GM12878 (cell line): ENCODE results near the gene ZSCAN10. TPM values are rescaled to one million over a fixed set of nuclear protein-coding genes. Genes with fewer than 3 reads are reported as not detected.

Experiments
- ATAC-seq: fragments of 200-7000 bp; cut with Tn5 transposase; 3 replicates; pipeline ENCODE4 v1.9.1; 2020; ENCODE audit warnings: mild to moderate bottlenecking, moderate library complexity
- BruUV-seq: library from RNA; stranded (reverse); fragments of 400-500 nt; replicated peaks from 2 replicates; lab custom pipeline; 2021; lab: Mats Ljungman, UMichigan
- CTCF ChIA-PET: fragments of 300-600 bp; sonication (Branson Sonifier 250); formaldehyde crosslinking; extraction: SDS; loops from one replicate; lab custom pipeline; 2021; ENCODE audit warnings: inconsistent platforms; lab: Yijun Ruan, JAX
- POLR2A ChIA-PET: fragments of 350-600 bp; formaldehyde crosslinking; extraction: SDS; loops from one replicate; lab custom pipeline; 2021; ENCODE audit warnings: inconsistent platforms; lab: Charles Lee
- RAD21 ChIA-PET: fragments of 300-600 bp; sonication (Branson Sonifier 250); formaldehyde crosslinking; loops from one replicate; lab custom pipeline; 2023; ENCODE audit warnings: antibody characterized with exemption; ENCODE audit not compliant: unreplicated experiment; lab: Charles Lee
- SMC1A ChIA-PET: fragments of 300-600 bp; sonication (Branson Sonifier 250); formaldehyde crosslinking; loops from one replicate; lab custom pipeline; 2023; ENCODE audit not compliant: unreplicated experiment, uncharacterized antibody; lab: Charles Lee
- DNase-seq: peaks from one replicate; pipeline ENCODE4 v3.0.0-alpha.2; 2011; ENCODE audit warnings: low read depth, low spot score
- FAIRE-seq: peaks from 3 replicates; lab custom pipeline; 2011; peaks lifted over from hg19 to GRCh38; lab: Jason Lieb, UNC
- H2AFZ ChIP-seq: 2 replicates; pipeline ENCODE4 v1.6.0; 2011; ENCODE audit warnings: low read depth, low read length, control low read depth; ENCODE audit not compliant: control insufficient read depth
- H3K27ac ChIP-seq: 2 replicates; pipeline ENCODE4 v1.5.1; 2011; ENCODE audit warnings: control low read depth; ENCODE audit not compliant: control insufficient read depth, insufficient read depth
- H3K27me3 ChIP-seq, 2 experiments: replicated peaks in 1 of 2; 2 replicates each; pipeline versions ENCODE4 v1.6.0 to v1.6.1; 2011; ENCODE audit warnings: low read length in 1 of 2; ENCODE audit not compliant: control insufficient read depth in 2 of 2, insufficient read depth in 2 of 2
- H3K36me3 ChIP-seq, 2 experiments: 2 replicates each; pipeline ENCODE4 v1.5.1; 2011; ENCODE audit warnings: low read length in 1 of 2; ENCODE audit not compliant: control insufficient read depth in 2 of 2, insufficient read depth in 2 of 2
- H3K4me1 ChIP-seq: 2 replicates; pipeline ENCODE4 v1.6.1; 2011; ENCODE audit warnings: mild to moderate bottlenecking, low read length, moderate library complexity, mixed read lengths; ENCODE audit not compliant: control insufficient read depth, insufficient read depth
- H3K4me2 ChIP-seq: 2 replicates; pipeline ENCODE4 v1.6.0; 2011; ENCODE audit warnings: control low read depth; ENCODE audit not compliant: control insufficient read depth, insufficient read depth
- H3K4me3 ChIP-seq: fragments of 200-600 bp; sonication (generic); 2 replicates; pipeline ENCODE4 v1.5.1; 2016
- H3K79me2 ChIP-seq: 2 replicates; pipeline ENCODE4 v1.6.0; 2011; ENCODE audit warnings: low read length; ENCODE audit not compliant: control insufficient read depth, insufficient read depth
- H3K9ac ChIP-seq: 2 replicates; pipeline ENCODE4 v1.8.0; 2011; ENCODE audit warnings: low read length, control low read depth, mixed read lengths; ENCODE audit not compliant: control insufficient read depth, insufficient read depth
- H3K9me3 ChIP-seq: replicated peaks from 3 replicates; pipeline ENCODE4 v1.5.1; 2011; ENCODE audit warnings: mild to moderate bottlenecking, low read length; ENCODE audit not compliant: control insufficient read depth, insufficient read depth
- H4K20me1 ChIP-seq: 2 replicates; pipeline ENCODE4 v1.6.0; 2011; ENCODE audit not compliant: control insufficient read depth, insufficient read depth
- CBFB ChIP-seq: IDR thresholded peaks from 2 replicates; pipeline ENCODE4 v1.6.1; 2016; ENCODE audit warnings: antibody characterized with exemption, low read depth
- EED ChIP-seq: sonication (generic); IDR thresholded peaks from 2 replicates; pipeline ENCODE4 v1.6.1; 2016; ENCODE audit warnings: antibody characterized with exemption, low read depth
- EGR1 ChIP-seq, 2 experiments: IDR thresholded peaks; 1 replicate in 1 of 2; 2 replicates in 1 of 2; pipeline ENCODE4 v1.6.1; 2011 to 2012; ENCODE audit warnings: low read depth in 2 of 2, low read length in 2 of 2, borderline replicate concordance in 1 of 2, mild to moderate bottlenecking in 1 of 2, moderate library complexity in 1 of 2
- IKZF1 ChIP-seq: fragments of 450-650 bp; conservative IDR thresholded peaks from 2 replicates; pipeline ENCODE4 v1.6.1; 2017; ENCODE audit warnings: antibody characterized with exemption, mild to moderate bottlenecking
- MEF2B ChIP-seq: fragments of 450-650 bp; IDR thresholded peaks from 2 replicates; pipeline ENCODE4 v1.6.1; 2018; ENCODE audit warnings: mild to moderate bottlenecking, moderate library complexity; ENCODE audit not compliant: partially characterized antibody, poor library complexity, severe bottlenecking
- NRF1 ChIP-seq: conservative IDR thresholded peaks from 2 replicates; pipeline ENCODE4 v1.6.1; 2011; ENCODE audit warnings: mild to moderate bottlenecking, low read depth, low read length, improper control_type of control experiment
- POLR2AphosphoS5 ChIP-seq: IDR thresholded peaks from 2 replicates; pipeline ENCODE4 v1.6.1; 2011; ENCODE audit warnings: mild to moderate bottlenecking, low read length, inconsistent platforms
- RFX5 ChIP-seq: IDR thresholded peaks from 2 replicates; pipeline ENCODE4 v1.6.1; 2011; ENCODE audit warnings: low read depth, low read length, improper control_type of control experiment
- RUNX3 ChIP-seq: IDR thresholded peaks from 2 replicates; pipeline ENCODE4 v1.6.1; 2012; ENCODE audit warnings: low read length, inconsistent platforms
- SMARCA5 ChIP-seq: fragments of 450-650 bp; IDR thresholded peaks from 2 replicates; pipeline ENCODE4 v1.6.1; 2017; ENCODE audit warnings: mild to moderate bottlenecking
- STAT1 ChIP-seq: fragments of 450-650 bp; conservative IDR thresholded peaks from 2 replicates; pipeline ENCODE4 v1.6.1; 2014; ENCODE audit warnings: antibody characterized with exemption, mild to moderate bottlenecking
- WGBS: methylation state at CpG from one replicate; pipeline ENCODE4 v1.1.6; 2016; ENCODE audit warnings: low lambda C conversion rate; ENCODE audit not compliant: insufficient replicate concordance, insufficient coverage; ENCODE audit errors: missing lambda C conversion rate; 5-methylcytosine and 5-hydroxymethylcytosine counted together
- in situ Hi-C: fragments of 300-500 bp; cut with MboI; formaldehyde crosslinking; loops from 9 replicates; pipeline ENCODE4 v1.14.3; 2018; ENCODE audit warnings: mixed read lengths
- intact Hi-C: fragments of 100-400 bp; cut with micrococcal nuclease; formaldehyde crosslinking; loops from one replicate; pipeline ENCODE4 v1.14.2; 2022; ENCODE audit not compliant: unreplicated experiment
- polyA plus RNA-seq, 11 experiments: library from polyadenylated mRNA; depleted of rRNA in 4 of 11; unstranded in 6 of 11; stranded (reverse) in 5 of 11; fragments of >200 nt; fragmentation: Nextera tagmentation in 4 of 11; fragmentation: Illumina TruSeq in 1 of 11; extraction: Ambion mirVana in 4 of 11; extraction: Trizol in 1 of 11; gene quantifications; 1 replicate in 1 of 11; 2 replicates in 10 of 11; pipeline versions ENCODE4 v1.2.1 to v1.2.3, GENCODE V29; 2011 to 2016; ENCODE audit warnings: inconsistent platforms in 2 of 11, missing spikeins in 2 of 11, low read depth in 1 of 11
- total RNA-seq, 4 experiments: library from RNA; depleted of rRNA in 3 of 4; stranded (reverse); fragments of >200 nt in 3 of 4; fragmentation: Illumina TruSeq in 1 of 4; extraction: Trizol in 1 of 4; gene quantifications; 2 replicates each; pipeline versions ENCODE4 v1.2.1 to v1.2.3, GENCODE V29; 2013 to 2021
- TF ChIP-seq, protein P1 (sequence below): fragments of 450-650 bp; IDR thresholded peaks from 2 replicates; pipeline ENCODE4 v1.6.1; 2016; ENCODE audit warnings: mild to moderate bottlenecking
- TF ChIP-seq, protein P2 (sequence below): IDR thresholded peaks from 2 replicates; pipeline ENCODE4 v1.6.1; 2012; ENCODE audit warnings: low read depth, low read length, improper control_type of control experiment
- TF ChIP-seq, protein P3 (sequence below): fragments of 450-650 bp; IDR thresholded peaks from 2 replicates; pipeline ENCODE4 v1.6.1; 2017; ENCODE audit warnings: mild to moderate bottlenecking, low read depth, inconsistent platforms; ENCODE audit not compliant: poor library complexity, severe bottlenecking

The ZSCAN10 gene
- total and polyA plus RNA-seq, 10 of the 15 experiments (the other 5 are each of a cell fraction or from before 2014, with no cell fraction given) = 0.06 to 0.33 TPM; not detected in 8

DNA sequence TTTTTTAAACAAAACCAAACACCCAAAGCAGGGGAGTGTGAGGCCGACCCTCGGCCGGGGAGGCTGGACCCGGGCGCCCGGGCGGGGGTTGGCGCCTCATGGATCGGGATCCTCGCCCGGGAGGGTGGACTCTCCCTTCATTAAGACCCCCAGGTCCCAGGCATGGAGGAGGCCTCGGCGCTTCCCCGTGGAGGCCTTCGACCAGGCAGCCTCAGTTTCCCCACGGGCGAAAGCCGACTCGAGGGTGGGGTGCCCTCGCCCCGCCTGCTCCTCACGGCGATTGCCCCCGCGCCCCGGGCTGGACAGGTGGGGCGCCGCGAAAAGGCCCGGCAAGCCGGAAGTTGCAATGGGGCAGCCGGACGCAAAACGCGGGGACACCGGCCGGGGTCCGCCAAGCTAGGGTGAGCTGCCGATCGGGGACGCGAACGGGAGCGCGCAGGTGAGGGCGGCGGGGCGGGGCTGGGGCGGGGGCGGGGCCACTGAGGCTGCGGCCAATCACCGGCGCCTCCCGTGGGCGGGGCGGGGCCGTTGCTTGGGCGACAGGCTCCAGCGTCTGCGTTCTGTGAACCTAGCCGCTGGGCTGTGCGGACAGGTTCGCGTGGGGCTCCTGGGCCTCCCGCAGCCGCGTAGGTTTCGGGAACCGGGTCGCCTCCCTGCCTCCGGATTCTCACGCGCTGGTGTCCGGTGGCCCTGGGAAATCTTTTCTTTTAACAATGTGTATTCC lies 7.3 kb upstream of the ZSCAN10 start (continued):
- TF ChIP-seq EGR1 (IDR thresholded peaks at IDR 0.05; ENCODE audit: borderline replicate concordance in 1 of 2, low read depth in 2 of 2, low read length in 2 of 2) (peak in 1 of 2 experiments; percentile 44; a peak in 1 of 3 replicates), STAT1 (no peak), POLR2AphosphoS5 (peak; percentile 68; the same call in 1 of the 2 replicates), MEF2B (peak; percentile 14)

DNA sequence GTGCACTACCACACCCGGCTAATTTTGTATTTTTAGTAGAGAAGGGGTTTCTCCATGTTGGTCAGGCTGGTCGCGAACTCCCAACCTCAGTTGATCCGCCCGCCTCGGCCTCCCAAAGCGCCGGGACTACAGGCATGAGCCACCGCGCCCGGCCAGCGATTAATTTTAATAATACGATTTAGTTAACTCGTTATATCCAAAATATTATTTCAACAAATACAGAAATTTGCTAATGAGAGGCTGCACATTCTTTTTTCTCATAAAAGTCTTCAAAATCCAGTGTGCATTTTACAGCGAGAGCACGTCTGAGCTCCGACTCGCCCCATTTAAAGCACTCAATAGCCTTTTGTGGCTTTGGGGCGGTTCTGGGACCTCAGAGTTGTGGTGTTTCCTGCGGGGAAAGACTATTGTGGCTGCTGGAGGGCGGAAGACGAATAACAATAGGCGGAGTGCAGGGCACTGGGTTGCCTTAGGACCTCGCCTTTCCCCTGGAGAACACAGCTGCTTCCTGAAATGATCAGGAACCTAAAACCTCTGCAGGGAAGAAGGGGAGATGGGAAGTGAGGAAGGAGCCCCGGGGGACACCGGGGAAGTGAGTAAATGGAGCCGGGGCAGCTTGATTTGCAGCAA lies 2.9 kb upstream of the ZSCAN10 start:
- RAD21 ChIA-PET = interaction anchor here (0.7 to 5.0 kb wide), 4 partner anchors 23 to 399 kb away, joined by 3 to 38 read pairs (median 4); no protein-coding TSS in a partner anchor
- H3K4me2 ChIP-seq = peak overlapping the region; percentile 38
- CTCF ChIA-PET = interaction anchor here (0.6 to 21.2 kb wide), 12 partner anchors 9 to 74 kb away, joined by 3 to 396 read pairs (median 4); partner anchors contain the start of gene IL32
- FAIRE-seq (no peak), ATAC-seq (no peak), DNase-seq (no peak)
- SMC1A ChIA-PET = interaction anchor here (0.9 to 7.4 kb wide), 5 partner anchors 10 to 32 kb away, joined by 3 to 67 read pairs (median 5); partner anchors contain the start of genes ZNF205 and ZNF213
- H4K20me1 ChIP-seq = no peaks in the 10 kb centered on the region
- peak overlapping the region; percentile 95 for H2AFZ ChIP-seq
- H3K9me3 ChIP-seq = no peaks in the 10 kb centered on the region
- POLR2A ChIA-PET = interaction anchor here (0.6 to 2.0 kb wide), 9 partner anchors 14 to 365 kb away, joined by 3 to 11 read pairs (median 6); partner anchors contain the start of gene ZNF213
- intact Hi-C loops = loop anchor here (2.0 kb wide), 1 partner anchor 25 kb away; no protein-coding TSS in a partner anchor
- no peaks in the 10 kb centered on the region for H3K27me3 ChIP-seq
- peak overlapping the region; percentile 30; the same call in 1 of the 2 replicates for H3K9ac ChIP-seq
- peak overlapping the region; percentile 42; the same call in 1 of the 2 replicates for H3K4me3 ChIP-seq
- 4% methylated on average over 27 of the region's 27 CpGs for WGBS
- in situ Hi-C loops = no loop called here
- no peaks in the 10 kb centered on the region for H3K79me2 ChIP-seq
- H3K4me1 ChIP-seq = peaks cover 22% of the 10 kb centered on the region
- no TSS peak for BruUV-seq
- H3K27ac ChIP-seq = no peak overlapping the region
- H3K36me3 ChIP-seq = no peaks in the 10 kb centered on the region
- TF ChIP-seq NRF1 (no peak), RFX5 (no peak), CBFB (0 out of 2 replicates have a peak, but pooled peaks have one; percentile 39), RUNX3 (peak; percentile 71), EED (peak; percentile 13; the same call in 1 of the 2 replicates), IKZF1 (no peak), SMARCA5 (no peak)
- TF ChIP-seq, protein P1, sequence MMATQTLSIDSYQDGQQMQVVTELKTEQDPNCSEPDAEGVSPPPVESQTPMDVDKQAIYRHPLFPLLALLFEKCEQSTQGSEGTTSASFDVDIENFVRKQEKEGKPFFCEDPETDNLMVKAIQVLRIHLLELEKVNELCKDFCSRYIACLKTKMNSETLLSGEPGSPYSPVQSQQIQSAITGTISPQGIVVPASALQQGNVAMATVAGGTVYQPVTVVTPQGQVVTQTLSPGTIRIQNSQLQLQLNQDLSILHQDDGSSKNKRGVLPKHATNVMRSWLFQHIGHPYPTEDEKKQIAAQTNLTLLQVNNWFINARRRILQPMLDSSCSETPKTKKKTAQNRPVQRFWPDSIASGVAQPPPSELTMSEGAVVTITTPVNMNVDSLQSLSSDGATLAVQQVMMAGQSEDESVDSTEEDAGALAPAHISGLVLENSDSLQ = no peak
- TF ChIP-seq, protein P2, sequence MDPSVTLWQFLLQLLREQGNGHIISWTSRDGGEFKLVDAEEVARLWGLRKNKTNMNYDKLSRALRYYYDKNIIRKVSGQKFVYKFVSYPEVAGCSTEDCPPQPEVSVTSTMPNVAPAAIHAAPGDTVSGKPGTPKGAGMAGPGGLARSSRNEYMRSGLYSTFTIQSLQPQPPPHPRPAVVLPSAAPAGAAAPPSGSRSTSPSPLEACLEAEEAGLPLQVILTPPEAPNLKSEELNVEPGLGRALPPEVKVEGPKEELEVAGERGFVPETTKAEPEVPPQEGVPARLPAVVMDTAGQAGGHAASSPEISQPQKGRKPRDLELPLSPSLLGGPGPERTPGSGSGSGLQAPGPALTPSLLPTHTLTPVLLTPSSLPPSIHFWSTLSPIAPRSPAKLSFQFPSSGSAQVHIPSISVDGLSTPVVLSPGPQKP = no peak
- TF ChIP-seq, protein P3, sequence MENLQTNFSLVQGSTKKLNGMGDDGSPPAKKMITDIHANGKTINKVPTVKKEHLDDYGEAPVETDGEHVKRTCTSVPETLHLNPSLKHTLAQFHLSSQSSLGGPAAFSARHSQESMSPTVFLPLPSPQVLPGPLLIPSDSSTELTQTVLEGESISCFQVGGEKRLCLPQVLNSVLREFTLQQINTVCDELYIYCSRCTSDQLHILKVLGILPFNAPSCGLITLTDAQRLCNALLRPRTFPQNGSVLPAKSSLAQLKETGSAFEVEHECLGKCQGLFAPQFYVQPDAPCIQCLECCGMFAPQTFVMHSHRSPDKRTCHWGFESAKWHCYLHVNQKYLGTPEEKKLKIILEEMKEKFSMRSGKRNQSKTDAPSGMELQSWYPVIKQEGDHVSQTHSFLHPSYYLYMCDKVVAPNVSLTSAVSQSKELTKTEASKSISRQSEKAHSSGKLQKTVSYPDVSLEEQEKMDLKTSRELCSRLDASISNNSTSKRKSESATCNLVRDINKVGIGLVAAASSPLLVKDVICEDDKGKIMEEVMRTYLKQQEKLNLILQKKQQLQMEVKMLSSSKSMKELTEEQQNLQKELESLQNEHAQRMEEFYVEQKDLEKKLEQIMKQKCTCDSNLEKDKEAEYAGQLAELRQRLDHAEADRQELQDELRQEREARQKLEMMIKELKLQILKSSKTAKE = no peak
